NOMO-1 treated with dmso at 0.1 percent for 144 hours (cell line): ENCODE measurements around the gene DPAGT1.
A peak's percentile ranks its signal among the peaks of the same experiment; 100 is the strongest.
"Not testable (repeated sequence)": the region's sequence is repeated elsewhere in the genome, so short reads cannot be mapped to it uniquely, and the experiment has no call there.

Source experiments
- DNase-seq: peaks from one replicate; lab custom pipeline; 2025; ENCODE audit not compliant: unreplicated experiment; lab: John Stamatoyannopoulos, UW

DPAGT1 gene

DNA sequence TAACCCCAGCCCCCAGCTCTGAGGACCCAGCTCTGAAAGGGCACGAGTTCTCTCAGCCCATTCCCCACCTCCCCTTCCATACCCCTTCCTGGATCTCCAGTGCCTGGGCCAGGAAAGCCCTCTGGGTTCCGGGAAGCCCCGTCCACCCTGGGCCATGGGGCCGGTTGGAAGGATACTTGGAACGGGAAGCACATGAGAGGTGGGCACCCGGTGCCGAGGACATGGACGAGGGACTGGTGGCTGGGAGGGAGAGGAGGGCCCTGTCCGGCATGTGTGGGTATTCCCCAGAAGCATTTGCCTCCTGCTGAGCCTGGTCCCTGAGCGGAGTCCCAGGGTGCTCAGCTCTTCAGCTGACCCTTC is 14.6 kb upstream of the DPAGT1 start:
- no peak for DNase-seq

- DNase-seq = peak; percentile 55
Observed at GRCh38 chr11:119115484-119116234, 14.0 kb upstream of the DPAGT1 start.

DNA sequence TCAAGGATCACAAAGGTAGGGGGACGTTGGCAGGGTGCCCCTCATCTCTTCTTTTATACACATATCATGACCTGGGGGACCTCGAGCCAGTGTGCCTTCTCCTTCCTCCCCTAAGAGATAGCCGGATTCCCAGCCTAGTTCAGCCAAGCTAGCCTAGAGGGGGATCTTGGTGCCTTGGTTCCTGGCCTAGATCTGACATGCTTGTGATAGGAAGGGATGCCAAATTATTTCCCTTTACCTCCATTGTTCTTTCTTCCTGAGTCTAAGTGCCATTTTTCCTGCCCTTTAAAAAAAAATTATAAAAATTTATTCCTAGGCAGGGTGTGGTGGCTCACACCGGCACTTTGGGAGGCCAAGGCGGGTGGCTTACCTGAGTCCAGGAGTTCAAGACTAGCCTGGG is 12.7 kb upstream of the DPAGT1 start:
- no peak for DNase-seq

GRCh38 chr11:119113716-119114115 is 12.1 kb upstream of the DPAGT1 start:
- no peak for DNase-seq

GRCh38 chr11:119112314-119113020 is 10.8 kb upstream of the DPAGT1 start:
- DNase-seq = no peak

DNA sequence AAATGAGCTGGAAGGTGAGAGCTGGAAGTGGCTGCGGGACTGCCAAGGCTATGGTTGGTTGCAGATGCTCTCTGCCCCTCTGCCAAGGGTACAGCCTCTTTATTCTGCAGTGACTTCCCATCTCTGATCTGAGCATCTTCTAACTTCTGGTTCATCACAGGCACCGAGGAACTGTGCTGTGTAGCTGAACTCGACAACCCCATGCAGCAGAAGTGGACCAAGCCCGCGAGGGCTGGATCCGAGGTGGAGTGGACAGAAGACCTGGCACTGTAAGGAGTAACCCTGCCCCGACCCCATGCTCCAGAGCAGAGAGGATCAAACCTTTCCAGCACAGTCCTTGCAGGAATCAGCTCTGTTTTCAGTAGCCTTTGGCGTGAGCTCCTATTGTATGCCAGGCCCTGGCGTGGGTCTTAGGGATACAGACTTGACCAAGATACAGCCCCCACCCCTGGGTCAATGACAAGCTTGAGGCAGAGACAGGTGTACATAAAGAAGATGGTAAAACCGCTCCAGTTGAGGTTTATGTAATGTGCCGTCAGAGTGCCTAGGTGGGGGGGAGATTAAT is 9.8 kb upstream of the DPAGT1 start:
- no peak for DNase-seq

GRCh38 chr11:119110439-119110838 is 8.8 kb upstream of the DPAGT1 start:
- DNase-seq = no peak

DNA sequence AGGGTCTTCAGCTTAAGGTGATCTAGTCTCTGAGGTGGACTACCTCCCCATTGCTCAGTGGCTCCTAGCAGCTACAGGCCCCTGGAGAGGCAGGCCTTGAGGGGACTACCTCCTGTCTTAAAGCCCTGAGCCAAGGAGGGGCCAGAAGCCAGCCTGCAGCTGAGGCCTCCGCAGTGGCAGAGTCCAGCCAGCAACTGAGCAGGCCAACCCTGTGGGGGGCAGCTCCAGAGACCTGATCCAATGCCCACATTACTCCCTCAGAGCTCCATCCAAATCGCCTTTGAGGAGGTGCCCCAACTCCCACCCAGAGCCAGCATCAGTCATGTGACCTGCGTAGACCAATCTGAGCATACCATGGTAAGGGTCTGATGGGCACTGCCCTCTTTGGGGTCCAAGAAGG is 8.2 kb upstream of the DPAGT1 start:
- no peak for DNase-seq

DNA sequence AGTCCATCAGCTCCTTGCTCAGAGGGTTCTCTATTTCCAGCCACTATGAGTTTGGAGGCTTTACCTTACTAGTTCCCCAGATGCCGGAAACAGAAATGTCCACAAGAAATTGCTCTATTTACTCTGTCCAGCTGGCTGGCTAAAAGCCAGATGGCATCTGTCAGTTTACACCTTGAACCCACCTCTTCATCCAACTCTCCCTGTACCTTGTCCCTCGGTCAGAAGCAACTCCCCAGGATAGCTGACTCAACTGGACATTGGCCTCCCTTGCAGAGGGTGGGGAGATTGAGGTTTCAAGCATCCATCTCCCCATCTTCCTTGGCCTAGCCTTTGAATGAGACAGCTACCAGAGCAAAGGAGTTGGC is 7.2 kb upstream of the DPAGT1 start:
- DNase-seq = no peak

DNA sequence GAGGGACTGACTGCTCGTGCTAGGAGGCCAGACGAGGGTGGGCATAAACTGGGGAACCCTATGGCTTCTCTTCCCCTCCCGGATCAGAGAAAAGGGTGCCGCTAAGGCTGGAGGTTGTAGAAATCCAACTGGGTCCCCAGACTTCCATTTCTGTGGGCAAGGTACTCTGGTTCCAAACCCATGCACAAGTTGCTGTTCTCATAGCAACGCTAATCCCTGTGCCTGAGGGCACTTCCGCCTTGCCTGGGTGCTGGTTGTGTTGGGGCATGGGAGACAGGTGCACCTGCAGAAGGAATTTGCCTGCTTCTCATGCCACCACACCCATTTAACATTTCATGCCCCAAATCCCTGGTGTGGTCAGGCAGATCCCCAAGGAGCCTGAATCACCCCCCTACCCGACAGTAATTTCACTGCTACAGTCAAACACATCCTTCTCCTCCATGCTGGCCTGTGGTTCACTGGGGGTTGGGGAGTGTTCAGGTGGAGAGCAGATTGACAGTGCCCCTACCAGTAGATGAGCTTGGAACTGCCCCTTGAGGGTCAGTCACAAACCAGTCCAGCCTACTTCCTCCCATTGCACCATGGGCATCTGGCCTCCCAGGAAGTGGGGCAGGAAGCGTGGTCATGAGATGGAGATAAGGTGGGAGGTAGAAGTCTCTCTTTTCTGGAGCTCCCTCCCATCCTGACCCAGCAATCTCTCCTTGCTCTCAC is 6.6 kb upstream of the DPAGT1 start:
- DNase-seq = no peak

DNA sequence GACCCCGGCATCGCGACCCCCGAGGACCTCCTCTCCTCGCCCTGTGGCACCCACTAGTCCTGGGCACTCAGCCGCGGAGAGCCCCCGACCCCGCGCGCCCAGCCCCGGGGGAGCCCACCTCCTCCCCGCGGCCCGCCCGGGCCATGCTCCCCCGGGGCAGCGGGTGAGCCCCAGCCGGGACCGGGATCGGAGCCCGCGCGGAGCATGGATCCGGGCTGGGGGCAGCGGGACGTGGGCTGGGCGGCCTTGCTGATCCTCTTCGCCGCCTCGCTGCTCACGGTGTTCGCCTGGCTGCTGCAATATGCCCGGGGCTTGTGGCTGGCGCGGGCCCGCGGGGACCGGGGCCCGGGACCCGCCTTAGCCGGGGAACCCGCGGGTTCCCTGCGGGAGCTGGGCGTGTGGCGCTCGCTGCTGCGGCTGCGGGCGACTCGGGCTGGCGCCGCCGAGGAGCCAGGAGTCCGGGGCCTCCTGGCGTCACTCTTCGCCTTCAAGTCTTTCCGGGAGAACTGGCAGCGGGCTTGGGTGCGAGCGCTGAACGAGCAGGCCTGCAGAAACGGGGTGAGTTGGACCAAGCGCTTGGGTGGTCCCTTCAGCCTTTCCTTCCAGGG is 6.0 kb upstream of the DPAGT1 start:
- DNase-seq = no peak

- peak; percentile 78 for DNase-seq
Observed at GRCh38 chr11:119106564-119107537, 5.2 kb upstream of the DPAGT1 start, which contains the start of gene C2CD2L. TSS of gene C2CD2L (plus strand) at chr11:119107344. CDS start at chr11:119107742, 398 bp downstream.

DNA sequence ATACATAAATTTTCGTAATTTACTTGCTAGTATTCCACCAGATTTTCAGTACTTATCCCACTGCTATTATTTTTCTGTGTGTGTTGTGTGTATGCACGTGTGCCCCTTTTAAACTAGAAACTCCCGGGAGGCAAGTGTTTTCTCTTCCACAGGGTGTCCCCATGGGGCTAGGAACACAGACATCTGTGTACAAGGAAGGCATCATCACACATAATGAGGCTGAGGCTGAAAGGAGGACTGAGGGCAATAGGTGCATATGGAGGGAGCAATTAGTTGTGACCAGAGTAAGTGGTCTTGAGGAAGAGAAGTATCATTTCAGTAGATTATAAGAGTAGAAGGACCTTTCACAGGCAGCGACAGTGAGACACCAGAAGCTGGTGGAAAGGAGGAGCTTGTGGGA is 2.1 kb upstream of the DPAGT1 start:
- no peak for DNase-seq

GRCh38 chr11:119103161-119103664 is 1.6 kb upstream of the DPAGT1 start:
- not testable (repeated sequence) for DNase-seq

GRCh38 chr11:119100994-119101758 is 477 bp downstream of the DPAGT1 start:
- no peak for DNase-seq

DNA sequence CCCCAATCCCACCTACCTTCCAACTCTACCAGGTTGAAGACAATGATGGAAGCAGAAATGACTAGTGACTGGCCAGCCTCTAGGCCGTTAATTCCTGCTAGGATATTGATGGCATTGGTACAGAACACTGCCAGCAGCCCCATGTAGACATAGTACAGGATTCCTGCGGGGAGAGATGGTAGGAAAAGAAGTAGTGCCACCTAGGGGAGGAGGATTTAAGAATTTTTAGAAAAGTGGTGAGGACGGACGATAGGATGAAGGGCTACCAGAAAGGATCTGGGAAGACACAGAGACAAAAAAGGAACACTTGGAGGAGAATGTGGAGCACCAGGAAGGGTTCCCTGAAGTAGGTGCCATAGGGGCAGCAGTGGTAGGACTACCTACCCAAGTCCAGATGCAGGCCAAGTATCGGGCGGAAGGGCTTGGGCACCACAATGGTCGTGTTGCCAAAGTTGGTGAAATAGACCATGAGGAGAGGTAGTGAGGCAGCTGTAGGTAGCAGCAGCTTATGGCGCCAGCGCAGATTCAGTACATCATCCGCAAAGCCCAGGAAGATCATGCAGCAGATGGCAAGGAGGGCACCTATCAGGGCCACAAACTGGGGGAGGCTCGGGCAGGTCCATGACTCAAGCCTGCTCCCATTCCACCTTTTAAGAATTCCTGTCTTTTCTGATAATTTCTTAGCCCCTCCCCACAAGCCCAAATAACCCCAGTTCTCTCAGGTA is 1.2 kb downstream of the DPAGT1 start:
- no peak for DNase-seq

DNA sequence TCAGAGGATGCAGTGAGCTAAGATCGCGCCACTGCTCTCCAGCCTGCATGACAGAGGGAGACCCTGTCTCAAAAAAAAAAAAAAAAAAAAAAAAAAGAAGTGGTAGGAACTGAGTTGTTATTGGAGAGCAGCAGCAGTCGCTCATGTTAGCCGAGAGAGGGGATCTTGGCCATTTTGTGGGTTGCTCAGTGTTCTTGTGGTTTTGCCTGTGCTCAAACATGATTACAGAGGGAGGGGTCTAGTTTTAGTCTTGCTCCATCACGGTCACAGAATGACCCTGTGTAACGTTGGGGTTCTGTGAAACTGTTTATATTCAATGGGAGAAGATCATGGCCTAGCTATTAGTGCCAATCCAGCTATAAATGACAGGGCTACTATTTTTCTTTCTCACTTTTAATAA is 1.9 kb downstream of the DPAGT1 start:
- no peak for DNase-seq

GRCh38 chr11:119095066-119095880 is 6.4 kb downstream of the DPAGT1 start:
- peak; percentile 97 for DNase-seq
